Astrocyte of the cerebellum (primary cell): ENCODE results near the gene TUBB8B.
"Not testable (repeated sequence)": the region's sequence is repeated elsewhere in the genome, so short reads cannot be mapped to it uniquely, and the experiment has no call there.

Experiments
- DNase-seq: peaks from one replicate; pipeline ENCODE4 v3.0.0-alpha.2; 2011; ENCODE audit warnings: low read depth
- H3K4me3 ChIP-seq: 2 replicates; pipeline ENCODE4 v1.5.1; 2011; ENCODE audit warnings: mild to moderate bottlenecking, low read depth, low read length, moderate library complexity
- in situ Hi-C: cut with HindIII; loops from 2 replicates; pipeline ENCODE4 v1.10.0; 2017; ENCODE audit warnings: low sequenced_read_pairs

TUBB8B gene

GRCh38 chr18:49176-49665, at the start of gene TUBB8B:
Gene TUBB8B, minus strand, starts transcription at chr18:49615. Its CDS starts 58 bp downstream, at chr18:49557.
- in situ Hi-C loops, H3K4me3 ChIP-seq, DNase-seq: not testable (repeated sequence)

- in situ Hi-C loops, DNase-seq, H3K4me3 ChIP-seq: not testable (repeated sequence)
Measured at GRCh38 chr18:97252-97914, 48.0 kb upstream of the TUBB8B start.

GRCh38 chr18:96767-97131, 47.3 kb upstream of the TUBB8B start:
- in situ Hi-C loops, H3K4me3 ChIP-seq, DNase-seq: not testable (repeated sequence)

- DNase-seq, H3K4me3 ChIP-seq, in situ Hi-C loops: not testable (repeated sequence)
Measured at GRCh38 chr18:96101-96766, 46.8 kb upstream of the TUBB8B start.

DNA sequence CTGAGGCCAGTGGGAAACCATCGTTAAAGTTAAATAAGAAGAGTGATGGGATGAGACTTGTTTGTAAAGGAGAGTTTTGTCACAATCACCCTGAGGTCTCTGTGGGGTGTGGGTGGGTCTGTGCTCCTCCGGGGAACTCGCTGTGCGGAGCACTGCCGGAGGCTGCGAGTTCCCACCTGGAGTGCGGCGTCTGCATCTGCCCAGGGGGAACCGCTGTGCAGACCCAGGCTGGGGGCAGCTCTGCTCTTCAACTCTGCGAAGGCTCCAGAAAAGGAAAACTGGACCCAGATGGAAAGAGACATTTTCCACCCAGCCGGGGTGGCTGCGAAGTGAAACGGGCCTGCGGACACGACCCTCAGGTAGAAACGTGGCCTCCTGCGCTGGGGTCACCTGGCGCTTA, 46.2 kb upstream of the TUBB8B start:
- H3K4me3 ChIP-seq, DNase-seq, in situ Hi-C loops: not testable (repeated sequence)

- in situ Hi-C loops, H3K4me3 ChIP-seq, DNase-seq: not testable (repeated sequence)
Measured at GRCh38 chr18:93897-94408, 44.5 kb upstream of the TUBB8B start.

GRCh38 chr18:91561-91960, 42.1 kb upstream of the TUBB8B start:
- H3K4me3 ChIP-seq, in situ Hi-C loops, DNase-seq: not testable (repeated sequence)

- in situ Hi-C loops, DNase-seq, H3K4me3 ChIP-seq: not testable (repeated sequence)
Measured at GRCh38 chr18:90396-91193, 41.2 kb upstream of the TUBB8B start.

- H3K4me3 ChIP-seq, in situ Hi-C loops, DNase-seq: not testable (repeated sequence)
Measured at GRCh38 chr18:89124-89523, 39.7 kb upstream of the TUBB8B start.

- DNase-seq, H3K4me3 ChIP-seq, in situ Hi-C loops: not testable (repeated sequence)
Measured at GRCh38 chr18:84801-85200, 35.4 kb upstream of the TUBB8B start.

DNA sequence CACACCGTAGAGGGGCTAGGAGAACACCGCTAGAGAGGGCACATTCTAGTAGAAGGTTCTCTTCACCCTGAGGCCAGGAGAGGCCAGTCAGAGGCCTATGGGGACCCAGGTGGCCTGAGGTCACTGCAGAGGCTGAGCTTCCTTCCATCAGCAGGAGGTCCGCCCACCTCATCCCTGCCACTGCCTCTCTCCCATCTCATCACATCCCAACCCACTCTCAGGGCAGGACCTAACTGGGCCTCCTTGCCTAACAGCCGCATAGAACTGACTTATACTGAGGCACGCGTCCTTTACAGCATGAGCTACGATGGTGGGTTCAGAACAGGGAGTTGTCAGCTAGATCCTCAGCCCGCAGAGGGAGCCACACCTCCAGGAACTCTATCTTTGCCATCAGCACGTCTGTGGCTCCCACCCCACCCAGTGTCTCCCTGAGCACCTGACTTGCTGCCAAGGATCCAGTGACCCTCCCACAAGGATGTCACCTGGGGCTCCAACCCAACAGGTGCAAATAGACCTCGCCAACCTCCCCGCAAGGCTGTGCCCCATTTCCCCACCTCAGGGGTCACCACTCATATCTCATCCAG, 33.3 kb upstream of the TUBB8B start:
- DNase-seq, in situ Hi-C loops, H3K4me3 ChIP-seq: not testable (repeated sequence)

GRCh38 chr18:80881-81280, 31.5 kb upstream of the TUBB8B start:
- H3K4me3 ChIP-seq, in situ Hi-C loops, DNase-seq: not testable (repeated sequence)

GRCh38 chr18:80202-80601, 30.8 kb upstream of the TUBB8B start:
- H3K4me3 ChIP-seq, in situ Hi-C loops, DNase-seq: not testable (repeated sequence)

DNA sequence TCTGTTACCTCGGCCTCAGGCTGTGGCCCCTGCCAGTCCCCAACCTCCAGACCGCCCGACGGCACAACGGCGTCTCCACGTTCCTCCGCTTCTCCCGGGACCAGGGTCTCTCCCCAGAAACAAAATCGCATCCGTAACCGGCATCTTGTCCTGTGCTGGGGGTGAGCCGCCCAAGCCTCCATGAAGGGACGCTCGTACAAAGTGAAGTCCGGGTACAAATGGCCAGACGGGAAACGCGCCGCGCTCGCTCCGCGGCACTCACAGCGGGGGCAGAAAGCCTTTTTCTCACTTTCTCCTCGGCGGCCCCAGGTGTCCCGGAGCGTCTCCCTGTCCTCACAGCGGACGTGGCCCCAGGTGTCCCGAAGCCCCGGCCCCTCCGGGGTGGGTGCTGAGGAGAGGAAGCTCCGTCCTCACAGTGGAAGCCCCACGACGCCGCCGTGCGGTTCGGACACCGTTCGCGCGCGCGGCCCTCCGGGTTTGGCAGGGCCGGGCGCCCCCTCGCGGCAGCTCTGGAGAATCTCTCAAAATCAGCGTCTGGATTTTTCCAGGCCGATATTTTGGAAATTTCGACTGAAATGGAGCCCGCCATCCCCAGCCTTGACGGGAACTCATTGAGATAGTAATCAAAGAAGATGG, 26.2 kb upstream of the TUBB8B start:
- H3K4me3 ChIP-seq, DNase-seq, in situ Hi-C loops: not testable (repeated sequence)

DNA sequence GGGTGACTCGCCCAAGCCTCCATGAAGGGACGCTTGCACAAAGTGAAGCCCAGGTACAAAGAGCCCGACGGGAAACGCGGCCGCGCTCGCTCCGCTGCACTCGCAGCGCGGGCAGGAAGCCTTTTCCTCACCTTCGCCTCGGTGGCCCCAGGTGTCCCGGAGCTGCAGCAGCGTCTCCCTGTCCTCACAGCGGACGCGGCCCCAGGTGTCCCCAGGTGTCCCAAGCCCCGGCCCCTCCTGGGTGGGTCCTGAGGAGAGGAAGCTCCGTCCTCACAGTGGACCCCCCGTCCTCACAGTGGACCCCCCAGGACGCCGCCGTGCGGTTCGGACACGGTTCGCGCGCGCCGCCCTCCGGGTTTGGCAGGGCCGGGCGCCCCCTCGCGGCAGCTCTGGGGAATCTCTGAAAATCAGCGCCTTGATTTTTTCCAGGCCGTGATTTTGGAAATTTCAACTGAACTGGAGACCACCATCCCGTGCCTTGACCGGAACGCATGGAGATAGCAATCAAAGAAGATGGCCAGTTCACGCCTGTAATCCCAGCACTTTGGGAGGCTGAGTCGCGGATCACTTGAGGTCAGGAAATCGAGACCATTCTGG, 23.9 kb upstream of the TUBB8B start:
- DNase-seq, in situ Hi-C loops, H3K4me3 ChIP-seq: not testable (repeated sequence)

DNA sequence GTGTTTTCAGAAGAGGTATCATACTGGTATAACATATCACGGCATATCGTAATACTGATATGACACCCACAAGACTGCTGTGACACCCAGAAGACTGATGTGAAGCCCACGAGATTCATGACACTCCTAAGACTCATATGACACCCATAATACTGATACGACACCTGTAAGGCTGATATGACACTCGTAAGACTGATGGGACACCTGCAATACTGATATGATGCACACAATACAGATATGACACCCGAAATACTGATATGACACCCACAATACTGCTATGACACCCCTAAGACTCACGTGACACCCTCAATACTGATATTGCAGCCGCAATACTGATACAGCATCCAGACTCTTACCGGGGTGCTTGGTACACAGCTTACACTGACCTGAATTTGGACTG, 18.3 kb upstream of the TUBB8B start:
- in situ Hi-C loops, DNase-seq, H3K4me3 ChIP-seq: not testable (repeated sequence)
